Neutrophil (primary cell): Measurements from ENCODE around the gene MLPH.

Experiments
- H3K27ac ChIP-seq: fragments of 200-600 bp; sonication (generic); 2 replicates; pipeline ENCODE4 v1.5.1; 2016; ENCODE audit warnings: mild to moderate bottlenecking, moderate library complexity
- H3K27me3 ChIP-seq: fragments of 200-600 bp; sonication (generic); 2 replicates; pipeline ENCODE4 v1.6.0; 2016; ENCODE audit warnings: mild to moderate bottlenecking
- H3K36me3 ChIP-seq: fragments of 200-600 bp; sonication (generic); 2 replicates; pipeline ENCODE4 v1.5.1; 2017
- H3K4me1 ChIP-seq, 2 experiments: fragments of 200-600 bp in 1 of 2; sonication (generic) in 1 of 2; 1 replicate in 1 of 2; 2 replicates in 1 of 2; pipeline versions ENCODE4 v1.5.1 to v1.6.1; 2013 to 2016; ENCODE audit warnings: low read depth in 1 of 2, low read length in 1 of 2, mild to moderate bottlenecking in 1 of 2, moderate library complexity in 1 of 2; ENCODE audit not compliant: control insufficient read depth in 1 of 2, insufficient read depth in 1 of 2
- H3K4me3 ChIP-seq, 2 experiments: fragments of 200-600 bp in 1 of 2; sonication (generic) in 1 of 2; 1 replicate in 1 of 2; 2 replicates in 1 of 2; pipeline ENCODE4 v1.5.1; 2013 to 2016; ENCODE audit warnings: low read depth in 1 of 2, low read length in 1 of 2, mild to moderate bottlenecking in 1 of 2, moderate library complexity in 1 of 2
- H3K9me3 ChIP-seq: fragments of 200-600 bp; sonication (generic); 2 replicates; pipeline ENCODE4 v1.5.1; 2016
- CTCF ChIP-seq: fragments of 200-600 bp; sonication (generic); IDR thresholded peaks from 2 replicates; pipeline ENCODE4 v1.5.1; 2016; ENCODE audit warnings: antibody characterized with exemption

The MLPH gene

GRCh38 chr2:237549216-237549615, 62.2 kb downstream of the MLPH start:
- Histone ChIP-seq H3K9me3 (no peaks in the 10 kb centered on the region), H3K27ac (no peak overlapping the region), H3K27me3 (peaks cover 10% of the 10 kb centered on the region), H3K36me3 (no peaks in the 10 kb centered on the region), H3K4me3 (no peak overlapping the region), H3K4me1 (no peaks in the 10 kb centered on the region)
- no peak for TF ChIP-seq CTCF

- H3K27ac ChIP-seq = no peak overlapping the region
- H3K36me3 ChIP-seq = no peaks in the 10 kb centered on the region
- TF ChIP-seq CTCF = no peak
- no peaks in the 10 kb centered on the region for H3K4me1 ChIP-seq
- no peaks in the 10 kb centered on the region for H3K9me3 ChIP-seq
- no peak overlapping the region for H3K4me3 ChIP-seq
- peaks cover 10% of the 10 kb centered on the region for H3K27me3 ChIP-seq
These were observed 62.8 kb downstream of the MLPH start for GRCh38 chr2:237549643-237550415.

GRCh38 chr2:237551071-237551574, 64.1 kb downstream of the MLPH start:
- TF ChIP-seq CTCF = no peak
- Histone ChIP-seq H3K27ac (no peak overlapping the region), H3K4me3 (no peak overlapping the region), H3K4me1 (no peaks in the 10 kb centered on the region), H3K9me3 (no peaks in the 10 kb centered on the region), H3K36me3 (no peaks in the 10 kb centered on the region), H3K27me3 (peaks cover 10% of the 10 kb centered on the region)

- Histone ChIP-seq H3K9me3 (no peaks in the 10 kb centered on the region), H3K4me3 (no peak overlapping the region), H3K27ac (no peak overlapping the region), H3K4me1 (no peaks in the 10 kb centered on the region), H3K36me3 (no peaks in the 10 kb centered on the region), H3K27me3 (peaks cover 5% of the 10 kb centered on the region)
- TF ChIP-seq CTCF = no peak
These were observed 65.9 kb downstream of the MLPH start for GRCh38 chr2:237552908-237553307.

- Histone ChIP-seq H3K27ac (no peak overlapping the region), H3K9me3 (no peaks in the 10 kb centered on the region), H3K36me3 (no peaks in the 10 kb centered on the region), H3K4me1 (no peaks in the 10 kb centered on the region), H3K27me3 (no peaks in the 10 kb centered on the region), H3K4me3 (no peak overlapping the region)
- TF ChIP-seq CTCF = no peak
These were observed 66.9 kb downstream of the MLPH start for GRCh38 chr2:237553948-237554347.
